PC-9 (cell line): ENCODE results near the gene ENTPD3. TPM values are rescaled to one million over a fixed set of nuclear protein-coding genes. Genes with fewer than 3 reads are reported as not detected.
"Not testable (repeated sequence)": the region's sequence is repeated elsewhere in the genome, so short reads cannot be mapped to it uniquely, and the experiment has no call there.

Source experiments
- BruUV-seq: library from RNA; stranded (reverse); fragments of 400-500 nt; replicated peaks from 2 replicates; lab custom pipeline; 2021; lab: Mats Ljungman, UMichigan
- CTCF ChIA-PET: fragments of 300-600 bp; sonication (Branson Sonifier 250); formaldehyde crosslinking; loops from one replicate; lab custom pipeline; 2022; ENCODE audit warnings: antibody characterized with exemption; lab: Charles Lee
- POLR2A ChIA-PET: fragments of 300-600 bp; sonication (Branson Sonifier 250); formaldehyde crosslinking; loops from one replicate; lab custom pipeline; 2022; ENCODE audit warnings: antibody characterized with exemption; ENCODE audit not compliant: unreplicated experiment; lab: Charles Lee
- DNase-seq, 2 experiments: peaks; one replicate each; pipeline versions ENCODE4 v3.0.0 to v3.0.0-alpha.2; 2015 to 2022; ENCODE audit warnings: mixed read lengths in 1 of 2
- H2AFZ ChIP-seq: fragments of 200-600 bp; sonication (generic); 2 replicates; pipeline ENCODE4 v1.8.1; 2017; ENCODE audit warnings: antibody characterized with exemption
- H3F3A ChIP-seq: fragments of 200-600 bp; sonication (generic); 2 replicates; pipeline ENCODE4 v1.8.1; 2017; ENCODE audit warnings: antibody characterized with exemption, mild to moderate bottlenecking, low read depth; ENCODE audit not compliant: insufficient read depth
- H3K27ac ChIP-seq: fragments of 200-600 bp; sonication (generic); 2 replicates; pipeline ENCODE4 v1.6.1; 2016; ENCODE audit warnings: mixed run types
- H3K27me3 ChIP-seq: fragments of 200-600 bp; sonication (generic); 2 replicates; pipeline ENCODE4 v1.6.1; 2016; ENCODE audit warnings: low read depth, mixed run types; ENCODE audit not compliant: insufficient read depth
- H3K36me3 ChIP-seq: fragments of 200-600 bp; sonication (generic); 2 replicates; pipeline ENCODE4 v1.6.1; 2016; ENCODE audit warnings: low read depth, mixed run types
- H3K4me1 ChIP-seq: fragments of 200-600 bp; sonication (generic); replicated peaks from 2 replicates; pipeline ENCODE4 v1.6.1; 2016; ENCODE audit warnings: mixed run types; ENCODE audit not compliant: insufficient read depth
- H3K4me2 ChIP-seq: fragments of 200-600 bp; sonication (generic); 2 replicates; pipeline ENCODE4 v1.6.1; 2017; ENCODE audit warnings: mixed run types
- H3K4me3 ChIP-seq: fragments of 200-600 bp; sonication (generic); 2 replicates; pipeline ENCODE4 v1.6.1; 2016; ENCODE audit warnings: mixed run types
- H3K79me2 ChIP-seq: fragments of 200-600 bp; sonication (generic); 2 replicates; pipeline ENCODE4 v1.6.1; 2017; ENCODE audit warnings: low read depth, mixed run types
- H3K9me2 ChIP-seq: fragments of 200-600 bp; sonication (generic); 2 replicates; pipeline ENCODE4 v1.8.1; 2017; ENCODE audit warnings: mild to moderate bottlenecking; ENCODE audit not compliant: insufficient read depth
- H3K9me3 ChIP-seq: fragments of 200-600 bp; sonication (generic); 2 replicates; pipeline ENCODE4 v1.8.1; 2016; ENCODE audit warnings: low read depth; ENCODE audit not compliant: insufficient read depth
- H4K20me1 ChIP-seq: fragments of 200-600 bp; sonication (generic); 2 replicates; pipeline ENCODE4 v1.8.1; 2017; ENCODE audit not compliant: insufficient read depth
- CTCF ChIP-seq: fragments of 200-600 bp; sonication (generic); conservative IDR thresholded peaks from 2 replicates; pipeline ENCODE4 v1.6.1; 2017; ENCODE audit warnings: mixed run types, antibody characterized with exemption, mild to moderate bottlenecking, moderate library complexity
- EZH2 ChIP-seq: fragments of 200-600 bp; sonication (generic); IDR thresholded peaks from 2 replicates; pipeline ENCODE4 v1.8.0; 2017; ENCODE audit warnings: antibody characterized with exemption, low read depth
- intact Hi-C: fragments of 100-400 bp; cut with micrococcal nuclease; formaldehyde crosslinking; loops from one replicate; pipeline ENCODE4 v1.10.0; 2022; ENCODE audit not compliant: unreplicated experiment
- total RNA-seq: library from RNA; stranded (reverse); gene quantifications from 2 replicates; pipeline ENCODE4 v1.2.3, GENCODE V29; 2021

ENTPD3 gene
- total RNA-seq, 1 experiment from 2014 or later: not detected

- CTCF ChIA-PET: no interaction called here
- peaks cover 48% of the 10 kb centered on the region for H4K20me1 ChIP-seq
- intact Hi-C loops: no loop called here
- H3K79me2 ChIP-seq: peaks cover 49% of the 10 kb centered on the region
- peaks cover 46% of the 10 kb centered on the region for H3K36me3 ChIP-seq
- no peak overlapping the region for H3K27ac ChIP-seq
- H3K27me3 ChIP-seq: no peaks in the 10 kb centered on the region
- no TSS peak for BruUV-seq
- no peak overlapping the region for H2AFZ ChIP-seq
- no peak for DNase-seq
- no peaks in the 10 kb centered on the region for H3K9me2 ChIP-seq
- no peak overlapping the region for H3K4me2 ChIP-seq
- H3K4me1 ChIP-seq: peaks cover 17% of the 10 kb centered on the region
- no peak for TF ChIP-seq CTCF
- TF ChIP-seq EZH2: no peak
- peaks cover 84% of the 10 kb centered on the region for H3F3A ChIP-seq
- POLR2A ChIA-PET: no interaction called here
- H3K9me3 ChIP-seq: no peaks in the 10 kb centered on the region
- H3K4me3 ChIP-seq: no peak overlapping the region
Observed at GRCh38 chr3:40461161-40461560, 74.2 kb downstream of the ENTPD3 start.

- H2AFZ ChIP-seq, POLR2A ChIA-PET, H3K9me2 ChIP-seq, intact Hi-C loops, H3K27ac ChIP-seq, H3K4me3 ChIP-seq, DNase-seq, CTCF ChIA-PET, H3K27me3 ChIP-seq, BruUV-seq, H3K4me2 ChIP-seq, H3K9me3 ChIP-seq: not testable (repeated sequence)
- H3K36me3 ChIP-seq: peaks cover 44% of the 10 kb centered on the region
- H3K4me1 ChIP-seq: peaks cover 14% of the 10 kb centered on the region
- peaks cover 47% of the 10 kb centered on the region for H4K20me1 ChIP-seq
- peaks cover 35% of the 10 kb centered on the region for H3K79me2 ChIP-seq
- H3F3A ChIP-seq: peaks cover 94% of the 10 kb centered on the region
Observed at GRCh38 chr3:40462838-40463237, 75.9 kb downstream of the ENTPD3 start.

GRCh38 chr3:40463579-40463978 lies 76.6 kb downstream of the ENTPD3 start:
- peaks cover 87% of the 10 kb centered on the region for H3F3A ChIP-seq
- H3K4me2 ChIP-seq: no peak overlapping the region
- peaks cover 37% of the 10 kb centered on the region for H3K36me3 ChIP-seq
- peaks cover 40% of the 10 kb centered on the region for H4K20me1 ChIP-seq
- peaks cover 9% of the 10 kb centered on the region for H3K4me1 ChIP-seq
- H3K9me3 ChIP-seq: no peaks in the 10 kb centered on the region
- BruUV-seq: no TSS peak
- no peaks in the 10 kb centered on the region for H3K27me3 ChIP-seq
- H2AFZ ChIP-seq: no peak overlapping the region
- no peak for TF ChIP-seq EZH2
- intact Hi-C loops: no loop called here
- no peaks in the 10 kb centered on the region for H3K9me2 ChIP-seq
- CTCF ChIA-PET: no interaction called here
- POLR2A ChIA-PET: no interaction called here
- no peak overlapping the region for H3K4me3 ChIP-seq
- DNase-seq: no peak
- no peak overlapping the region for H3K27ac ChIP-seq
- peaks cover 28% of the 10 kb centered on the region for H3K79me2 ChIP-seq

- Histone ChIP-seq H3K4me2 (no peak overlapping the region), H2AFZ (no peak overlapping the region), H3K9me3 (no peaks in the 10 kb centered on the region), H3K4me1 (no peaks in the 10 kb centered on the region), H3K27me3 (no peaks in the 10 kb centered on the region), H3K36me3 (peaks cover 29% of the 10 kb centered on the region), H3K4me3 (no peak overlapping the region), H3F3A (peaks cover 78% of the 10 kb centered on the region), H4K20me1 (peaks cover 34% of the 10 kb centered on the region), H3K9me2 (no peaks in the 10 kb centered on the region), H3K27ac (no peak overlapping the region), H3K79me2 (peaks cover 19% of the 10 kb centered on the region)
- BruUV-seq: no TSS peak
- TF ChIP-seq EZH2 (no peak), CTCF (no peak)
- ChIA-PET POLR2A (no interaction called here), CTCF (no interaction called here)
- DNase-seq: no peak
- intact Hi-C loops: no loop called here
Observed at GRCh38 chr3:40464339-40465110, 77.5 kb downstream of the ENTPD3 start.
